IMR-90 (cell line): ENCODE measurements around the gene STMN3.
"Not testable (repeated sequence)": the region's sequence is repeated elsewhere in the genome, so short reads cannot be mapped to it uniquely, and the experiment has no call there.

Experiments used
- BHLHE40 ChIP-seq: fragments of 150-350 bp; IDR thresholded peaks from 2 replicates; pipeline ENCODE4 v1.6.1; 2016; ENCODE audit warnings: mild to moderate bottlenecking, low read depth, low read length
- CEBPB ChIP-seq: IDR thresholded peaks from 2 replicates; pipeline ENCODE4 v1.6.1; 2012; ENCODE audit warnings: low read depth, low read length, improper control_type of control experiment
- MAFK ChIP-seq: IDR thresholded peaks from 2 replicates; pipeline ENCODE4 v1.6.1; 2012; ENCODE audit warnings: low read depth, low read length, improper control_type of control experiment
- POLR2A ChIP-seq: IDR thresholded peaks from 2 replicates; pipeline ENCODE4 v1.6.1; 2012; ENCODE audit warnings: mild to moderate bottlenecking, low read depth, low read length
- RAD21 ChIP-seq: IDR thresholded peaks from 2 replicates; pipeline ENCODE4 v1.6.1; 2012; ENCODE audit warnings: low read length, improper control_type of control experiment
- RCOR1 ChIP-seq: IDR thresholded peaks from 2 replicates; pipeline ENCODE4 v1.6.1; 2012; ENCODE audit warnings: mild to moderate bottlenecking, low read length, improper control_type of control experiment; ENCODE audit not compliant: insufficient replicate concordance
- TF ChIP-seq, protein P1 (sequence below): conservative IDR thresholded peaks from 2 replicates; pipeline ENCODE4 v1.5.1; 2012; ENCODE audit warnings: mild to moderate bottlenecking, low read depth, low read length, improper control_type of control experiment
- TF ChIP-seq, protein P2 (sequence below): fragments of 150-350 bp; IDR thresholded peaks from 2 replicates; pipeline ENCODE4 v1.6.1; 2016; ENCODE audit warnings: low read depth, mild to moderate bottlenecking, low read length, moderate library complexity, borderline replicate concordance

DNA sequence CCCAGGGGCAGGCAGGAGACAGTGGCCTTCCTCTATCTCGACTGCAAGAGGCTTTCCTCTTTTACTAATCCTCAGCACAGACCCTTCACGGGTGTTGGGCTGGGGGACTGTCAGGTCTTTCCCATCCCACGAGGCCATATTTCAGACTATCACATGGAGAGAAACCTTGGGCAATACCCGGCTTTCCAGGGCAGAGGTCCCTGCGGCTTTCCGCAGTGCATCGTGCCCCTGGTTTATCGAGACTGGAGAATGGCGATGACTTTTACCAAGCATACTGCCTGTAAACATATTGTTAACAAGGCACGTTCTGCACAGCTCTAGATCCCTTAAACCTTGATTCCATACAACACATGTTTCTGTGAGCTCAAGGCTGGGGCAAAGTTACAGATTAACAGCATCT, 7.0 kb upstream of the STMN3 start:
- TF ChIP-seq, protein P1, sequence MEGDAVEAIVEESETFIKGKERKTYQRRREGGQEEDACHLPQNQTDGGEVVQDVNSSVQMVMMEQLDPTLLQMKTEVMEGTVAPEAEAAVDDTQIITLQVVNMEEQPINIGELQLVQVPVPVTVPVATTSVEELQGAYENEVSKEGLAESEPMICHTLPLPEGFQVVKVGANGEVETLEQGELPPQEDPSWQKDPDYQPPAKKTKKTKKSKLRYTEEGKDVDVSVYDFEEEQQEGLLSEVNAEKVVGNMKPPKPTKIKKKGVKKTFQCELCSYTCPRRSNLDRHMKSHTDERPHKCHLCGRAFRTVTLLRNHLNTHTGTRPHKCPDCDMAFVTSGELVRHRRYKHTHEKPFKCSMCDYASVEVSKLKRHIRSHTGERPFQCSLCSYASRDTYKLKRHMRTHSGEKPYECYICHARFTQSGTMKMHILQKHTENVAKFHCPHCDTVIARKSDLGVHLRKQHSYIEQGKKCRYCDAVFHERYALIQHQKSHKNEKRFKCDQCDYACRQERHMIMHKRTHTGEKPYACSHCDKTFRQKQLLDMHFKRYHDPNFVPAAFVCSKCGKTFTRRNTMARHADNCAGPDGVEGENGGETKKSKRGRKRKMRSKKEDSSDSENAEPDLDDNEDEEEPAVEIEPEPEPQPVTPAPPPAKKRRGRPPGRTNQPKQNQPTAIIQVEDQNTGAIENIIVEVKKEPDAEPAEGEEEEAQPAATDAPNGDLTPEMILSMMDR, result not testable (repeated sequence)
- TF ChIP-seq, protein P2, sequence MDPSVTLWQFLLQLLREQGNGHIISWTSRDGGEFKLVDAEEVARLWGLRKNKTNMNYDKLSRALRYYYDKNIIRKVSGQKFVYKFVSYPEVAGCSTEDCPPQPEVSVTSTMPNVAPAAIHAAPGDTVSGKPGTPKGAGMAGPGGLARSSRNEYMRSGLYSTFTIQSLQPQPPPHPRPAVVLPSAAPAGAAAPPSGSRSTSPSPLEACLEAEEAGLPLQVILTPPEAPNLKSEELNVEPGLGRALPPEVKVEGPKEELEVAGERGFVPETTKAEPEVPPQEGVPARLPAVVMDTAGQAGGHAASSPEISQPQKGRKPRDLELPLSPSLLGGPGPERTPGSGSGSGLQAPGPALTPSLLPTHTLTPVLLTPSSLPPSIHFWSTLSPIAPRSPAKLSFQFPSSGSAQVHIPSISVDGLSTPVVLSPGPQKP, result not testable (repeated sequence)
- not testable (repeated sequence) for TF ChIP-seq RAD21, RCOR1, CEBPB, BHLHE40, MAFK, POLR2A
